Activated CD8-positive, alpha-beta T cell treated with anti-CD3 and anti-CD28 coated beads for 36 hours (primary cell): ENCODE measurements around the gene SELENOH. TPM values are rescaled to one million over a fixed set of nuclear protein-coding genes. Genes with fewer than 3 reads are reported as not detected.

Experiments used
- ATAC-seq: fragments of 200-7000 bp; cut with Tn5 transposase; one replicate; pipeline ENCODE4 v1.10.0; 2021; ENCODE audit warnings: mild to moderate bottlenecking, moderate library complexity
- CTCF ChIA-PET: fragments of 350-600 bp; sonication (Branson Sonifier 250); formaldehyde crosslinking; loops from one replicate; lab custom pipeline; 2021; ENCODE audit warnings: antibody characterized with exemption; lab: Charles Lee
- POLR2A ChIA-PET: fragments of 350-600 bp; sonication (Branson Sonifier 250); formaldehyde crosslinking; loops from one replicate; lab custom pipeline; 2021; ENCODE audit warnings: antibody characterized with exemption; lab: Charles Lee
- DNase-seq: peaks from one replicate; pipeline ENCODE4 v3.0.0-alpha.2; 2020
- H3K27ac Mint-ChIP-seq: one replicate; pipeline ENCODE4 v1.8.0; 2021; ENCODE audit warnings: mild to moderate bottlenecking, mixed read lengths
- H3K27me3 Mint-ChIP-seq: one replicate; pipeline ENCODE4 v1.8.0; 2021; ENCODE audit warnings: mixed read lengths
- H3K36me3 Mint-ChIP-seq: one replicate; pipeline ENCODE4 v1.8.0; 2021; ENCODE audit warnings: low read depth, mixed read lengths
- H3K4me1 Mint-ChIP-seq: one replicate; pipeline ENCODE4 v1.8.0; 2021; ENCODE audit warnings: low read depth, mixed read lengths
- H3K4me3 Mint-ChIP-seq: one replicate; pipeline ENCODE4 v1.8.0; 2021; ENCODE audit warnings: mild to moderate bottlenecking, moderate library complexity, mixed read lengths
- H3K9me3 Mint-ChIP-seq: one replicate; pipeline ENCODE4 v1.8.0; 2021; ENCODE audit warnings: mixed read lengths
- CTCF ChIP-seq: fragments of 200-600 bp; IDR thresholded peaks from one replicate; pipeline ENCODE4 v1.8.0; 2022; ENCODE audit warnings: antibody characterized with exemption, mild to moderate bottlenecking
- intact Hi-C: fragments of 100-400 bp; cut with micrococcal nuclease; formaldehyde crosslinking; loops from one replicate; pipeline ENCODE4 v1.10.0; 2022
- total RNA-seq, 2 experiments: library from RNA; stranded (reverse); gene quantifications; one replicate each; pipeline ENCODE4 v1.2.3, GENCODE V29; 2021

The SELENOH gene
- total RNA-seq, 2 experiments from 2014 or later, result 257 to 265 TPM

GRCh38 chr11:57776031-57776521 lies 34.8 kb downstream of the SELENOH start:
- H3K36me3 Mint-ChIP-seq, result no peaks in the 10 kb centered on the region
- ChIA-PET POLR2A (no interaction called here), CTCF (interaction anchor here (1.5 to 8.2 kb wide), 2 partner anchors 12 to 25 kb away, joined by 6 to 43 read pairs; no protein-coding TSS in a partner anchor)
- DNase-seq (no peak), ATAC-seq (no peak)
- H3K27me3 Mint-ChIP-seq, result no peaks in the 10 kb centered on the region
- H3K9me3 Mint-ChIP-seq, result no peaks in the 10 kb centered on the region
- TF ChIP-seq CTCF, result no peak
- no peak overlapping the region for H3K4me3 Mint-ChIP-seq
- intact Hi-C loops, result no loop called here
- H3K27ac Mint-ChIP-seq, result no peak overlapping the region
- peaks cover 12% of the 10 kb centered on the region for H3K4me1 Mint-ChIP-seq

GRCh38 chr11:57776577-57777210 lies 35.4 kb downstream of the SELENOH start:
- intact Hi-C loops, result no loop called here
- TF ChIP-seq CTCF, result no peak
- ChIA-PET POLR2A (no interaction called here), CTCF (interaction anchor here (8.2 kb wide), 1 partner anchor 24 kb away, joined by 43 read pairs; no protein-coding TSS in a partner anchor)
- DNase-seq (no peak), ATAC-seq (no peak)
- Mint-ChIP-seq H3K27me3 (no peaks in the 10 kb centered on the region), H3K4me3 (no peak overlapping the region), H3K4me1 (peaks cover 17% of the 10 kb centered on the region), H3K9me3 (no peaks in the 10 kb centered on the region), H3K27ac (no peak overlapping the region), H3K36me3 (no peaks in the 10 kb centered on the region)

DNA sequence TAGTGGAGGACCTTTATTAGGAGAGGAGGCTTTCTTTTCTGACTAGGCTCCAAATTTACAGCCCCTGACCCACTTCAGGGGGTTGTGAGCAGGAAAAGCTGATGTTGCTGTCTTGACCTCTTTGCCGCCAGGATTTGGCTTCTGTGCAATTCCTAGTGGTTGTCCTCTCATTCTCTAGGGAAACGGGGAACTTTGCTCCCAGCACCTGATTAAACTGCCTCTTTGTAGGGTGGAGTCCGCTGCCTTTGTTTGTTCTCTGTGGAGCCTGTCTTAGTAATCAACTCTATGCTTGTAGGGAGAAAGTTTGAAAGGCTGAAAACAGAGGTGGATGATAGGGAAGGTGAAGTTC lies 36.7 kb downstream of the SELENOH start:
- Mint-ChIP-seq H3K9me3 (no peaks in the 10 kb centered on the region), H3K27ac (no peak overlapping the region), H3K4me1 (peaks cover 24% of the 10 kb centered on the region), H3K27me3 (no peaks in the 10 kb centered on the region), H3K36me3 (no peaks in the 10 kb centered on the region), H3K4me3 (no peak overlapping the region)
- DNase-seq (no peak), ATAC-seq (no peak)
- intact Hi-C loops, result no loop called here
- no peak for TF ChIP-seq CTCF
- ChIA-PET CTCF (interaction anchor here (1.0 to 8.2 kb wide), 2 partner anchors 12 to 23 kb away, joined by 3 to 43 read pairs; no protein-coding TSS in a partner anchor), POLR2A (no interaction called here)

DNA sequence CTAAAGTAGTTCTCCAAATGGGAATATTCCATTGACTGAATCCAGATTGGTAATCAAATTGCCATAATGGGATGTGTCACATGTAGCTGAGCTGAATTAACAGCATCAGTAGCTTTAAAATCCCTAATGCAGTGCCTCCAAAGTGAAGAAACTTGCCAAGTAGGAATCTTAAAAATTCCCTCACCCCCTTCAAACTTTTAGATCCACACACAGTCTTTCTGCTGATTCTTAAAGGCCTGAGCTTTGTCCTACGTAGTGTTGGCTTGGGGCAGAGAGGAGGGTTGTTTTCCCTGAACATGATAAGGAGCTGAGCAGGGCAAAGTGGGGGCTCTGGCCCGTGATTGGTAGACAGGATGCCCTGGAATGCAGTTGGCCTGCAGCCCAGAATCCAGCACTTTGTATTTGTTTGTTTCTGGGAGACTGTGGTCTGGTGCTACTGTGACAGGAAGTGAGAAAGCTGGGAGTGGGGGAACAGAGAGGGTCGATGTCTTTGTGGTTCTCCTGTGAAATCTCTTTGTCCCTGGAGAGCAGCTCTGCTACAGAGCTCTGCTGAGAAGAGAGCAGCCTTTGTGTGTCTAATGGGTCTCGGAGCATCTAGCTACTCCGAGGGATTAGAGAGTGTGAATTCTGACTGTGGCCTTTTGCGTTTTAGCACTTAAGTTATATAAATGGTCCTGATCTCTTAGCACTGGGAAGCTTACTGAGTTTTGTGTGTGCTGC lies 37.2 kb downstream of the SELENOH start:
- Mint-ChIP-seq H3K4me3 (no peak overlapping the region), H3K36me3 (no peaks in the 10 kb centered on the region), H3K4me1 (peaks cover 24% of the 10 kb centered on the region), H3K9me3 (no peaks in the 10 kb centered on the region), H3K27me3 (no peaks in the 10 kb centered on the region), H3K27ac (no peak overlapping the region)
- ChIA-PET CTCF (interaction anchor here (1.0 to 8.2 kb wide), 2 partner anchors 13 to 22 kb away, joined by 3 to 43 read pairs; no protein-coding TSS in a partner anchor), POLR2A (no interaction called here)
- ATAC-seq (no peak), DNase-seq (no peak)
- intact Hi-C loops, result no loop called here
- TF ChIP-seq CTCF, result no peak

- CTCF ChIA-PET, result interaction anchor here (1.0 to 8.2 kb wide), 2 partner anchors 11 to 22 kb away, joined by 3 to 43 read pairs; no protein-coding TSS in a partner anchor
- no peak for DNase-seq
- peaks cover 24% of the 10 kb centered on the region for H3K4me1 Mint-ChIP-seq
- no peaks in the 10 kb centered on the region for H3K36me3 Mint-ChIP-seq
- H3K27me3 Mint-ChIP-seq, result no peaks in the 10 kb centered on the region
- no peak for ATAC-seq
- H3K27ac Mint-ChIP-seq, result no peak overlapping the region
- intact Hi-C loops, result no loop called here
- no peaks in the 10 kb centered on the region for H3K9me3 Mint-ChIP-seq
- no peak for TF ChIP-seq CTCF
- POLR2A ChIA-PET, result no interaction called here
- no peak overlapping the region for H3K4me3 Mint-ChIP-seq
These were observed 38.0 kb downstream of the SELENOH start for GRCh38 chr11:57779276-57779675.
